Right hindlimb (tissue), 1 donor: Measurements from ENCODE around the gene HIPK2.

Experiments used
- DNase-seq: peaks from one replicate; pipeline ENCODE4 v3.0.0-alpha.2; 2018

Gene HIPK2

GRCh38 chr7:139782932-139783331 is 5.1 kb upstream of the HIPK2 start:
- no peak for DNase-seq

GRCh38 chr7:139777133-139777891 is 486 bp downstream of the HIPK2 start:
- peak; percentile 57 for DNase-seq

- peak; percentile 36 for DNase-seq
These were observed 1.2 kb downstream of the HIPK2 start for GRCh38 chr7:139776486-139777132.

- DNase-seq: peak; percentile 73
These were observed 1.9 kb downstream of the HIPK2 start for GRCh38 chr7:139775829-139776266.

GRCh38 chr7:139774376-139774775 is 3.4 kb downstream of the HIPK2 start:
- DNase-seq: no peak

- no peak for DNase-seq
These were observed 4.4 kb downstream of the HIPK2 start for GRCh38 chr7:139773371-139773770.

GRCh38 chr7:139772873-139773272 is 4.9 kb downstream of the HIPK2 start:
- DNase-seq: no peak

- no peak for DNase-seq
These were observed 5.7 kb downstream of the HIPK2 start for GRCh38 chr7:139772115-139772514.

GRCh38 chr7:139771001-139771956 is 6.5 kb downstream of the HIPK2 start:
- DNase-seq: no peak

- DNase-seq: no peak
These were observed 8.0 kb downstream of the HIPK2 start for GRCh38 chr7:139769761-139770160.

- DNase-seq: no peak
These were observed 8.7 kb downstream of the HIPK2 start for GRCh38 chr7:139769066-139769465.

GRCh38 chr7:139768249-139768824 is 9.5 kb downstream of the HIPK2 start:
- DNase-seq: no peak

- no peak for DNase-seq
These were observed 10.2 kb downstream of the HIPK2 start for GRCh38 chr7:139767561-139767982.

- DNase-seq: no peak
These were observed 12.7 kb downstream of the HIPK2 start for GRCh38 chr7:139765143-139765542.

- no peak for DNase-seq
These were observed 14.5 kb downstream of the HIPK2 start for GRCh38 chr7:139763330-139763729.

- DNase-seq: peak; percentile 31
These were observed 14.9 kb downstream of the HIPK2 start for GRCh38 chr7:139762886-139763285.

- no peak for DNase-seq
These were observed 19.4 kb downstream of the HIPK2 start for GRCh38 chr7:139758388-139758787.

- no peak for DNase-seq
These were observed 19.8 kb downstream of the HIPK2 start for GRCh38 chr7:139757968-139758367.

GRCh38 chr7:139753693-139754111 is 24.1 kb downstream of the HIPK2 start:
- DNase-seq: no peak

- DNase-seq: no peak
These were observed 24.6 kb downstream of the HIPK2 start for GRCh38 chr7:139753081-139753692.

- no peak for DNase-seq
These were observed 25.2 kb downstream of the HIPK2 start for GRCh38 chr7:139752604-139753003.

- DNase-seq: no peak
These were observed 25.6 kb downstream of the HIPK2 start for GRCh38 chr7:139752148-139752547.
